GM18505 (cell line): ENCODE data around the gene ARHGAP42.
A peak's percentile ranks its signal among the peaks of the same experiment; 100 is the strongest.

Experiments used
- ATAC-seq: cut with Tn5 transposase; IDR thresholded peaks from one replicate; pipeline ENCODE4 v1.9.1; 2021; ENCODE audit not compliant: unreplicated experiment
- POLR2A ChIP-seq: IDR thresholded peaks from 4 replicates; pipeline ENCODE4 v1.6.1; 2011; ENCODE audit warnings: borderline replicate concordance; ENCODE audit not compliant: insufficient read depth, insufficient read length; ENCODE audit errors: extremely low read depth

ARHGAP42 gene

DNA sequence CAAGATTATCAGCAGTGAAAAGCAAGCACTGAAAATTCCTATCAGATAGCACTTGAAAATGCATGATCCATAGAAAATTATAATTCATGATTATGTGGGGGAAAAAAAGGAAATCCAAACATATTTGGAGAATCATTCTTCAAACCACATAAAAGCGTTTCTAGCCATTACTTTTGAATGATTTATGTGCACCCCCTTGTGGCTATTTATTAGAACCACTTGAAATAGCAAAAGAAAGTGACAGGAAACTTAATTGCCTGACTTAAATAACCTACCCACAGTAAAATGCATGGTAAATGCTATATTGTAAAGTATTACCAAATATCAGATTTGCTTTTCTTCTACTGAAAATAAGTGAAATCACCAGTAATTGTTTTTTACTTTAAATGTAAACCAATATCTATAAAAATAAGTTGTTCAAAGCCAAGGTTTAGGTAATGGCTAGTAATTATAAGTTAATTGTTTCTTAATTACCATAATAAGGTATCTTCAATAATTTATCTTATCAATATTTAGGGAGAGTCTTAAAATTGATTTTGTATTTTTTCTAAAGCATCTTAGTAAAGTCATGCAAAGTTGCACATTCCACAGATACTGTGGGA lies 168.5 kb downstream of the ARHGAP42 start:
- no peak for TF ChIP-seq POLR2A
- peak; percentile 59 for ATAC-seq

DNA sequence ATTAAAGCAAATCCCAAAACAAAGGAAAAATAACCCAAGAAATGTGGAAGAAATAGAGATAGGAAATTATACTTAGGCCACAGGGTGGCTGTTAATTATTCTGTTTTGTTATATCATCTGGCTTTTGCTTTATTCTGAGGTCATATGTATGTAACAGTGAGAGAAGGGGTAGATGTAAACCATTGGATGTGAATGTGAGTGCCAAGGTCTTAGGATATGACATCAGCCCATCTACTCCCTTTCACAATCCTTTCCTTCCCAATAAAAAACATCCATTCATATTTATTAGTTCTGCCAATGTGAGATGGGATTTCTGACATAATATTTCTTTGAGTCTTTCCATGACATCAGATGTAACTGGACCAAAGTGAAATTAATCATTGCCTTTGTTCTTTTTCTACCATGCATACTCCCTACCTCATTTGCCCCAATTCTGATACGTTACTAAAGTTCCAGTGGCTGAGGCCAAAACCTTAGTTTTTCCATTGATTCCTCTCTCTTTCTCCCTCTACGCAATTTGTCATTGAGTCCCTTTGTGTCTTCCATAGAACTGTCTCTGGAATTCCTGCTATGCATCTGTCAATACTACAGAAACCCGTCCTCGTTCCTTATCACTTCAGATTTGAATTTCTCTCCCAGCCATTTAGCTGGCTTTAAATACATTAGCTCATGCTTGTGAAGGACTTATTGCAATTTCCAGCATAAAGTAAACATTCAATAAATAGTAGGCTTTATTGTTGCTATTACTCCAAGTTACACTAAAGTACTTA lies 170.3 kb downstream of the ARHGAP42 start:
- no peak for ATAC-seq
- no peak for TF ChIP-seq POLR2A

DNA sequence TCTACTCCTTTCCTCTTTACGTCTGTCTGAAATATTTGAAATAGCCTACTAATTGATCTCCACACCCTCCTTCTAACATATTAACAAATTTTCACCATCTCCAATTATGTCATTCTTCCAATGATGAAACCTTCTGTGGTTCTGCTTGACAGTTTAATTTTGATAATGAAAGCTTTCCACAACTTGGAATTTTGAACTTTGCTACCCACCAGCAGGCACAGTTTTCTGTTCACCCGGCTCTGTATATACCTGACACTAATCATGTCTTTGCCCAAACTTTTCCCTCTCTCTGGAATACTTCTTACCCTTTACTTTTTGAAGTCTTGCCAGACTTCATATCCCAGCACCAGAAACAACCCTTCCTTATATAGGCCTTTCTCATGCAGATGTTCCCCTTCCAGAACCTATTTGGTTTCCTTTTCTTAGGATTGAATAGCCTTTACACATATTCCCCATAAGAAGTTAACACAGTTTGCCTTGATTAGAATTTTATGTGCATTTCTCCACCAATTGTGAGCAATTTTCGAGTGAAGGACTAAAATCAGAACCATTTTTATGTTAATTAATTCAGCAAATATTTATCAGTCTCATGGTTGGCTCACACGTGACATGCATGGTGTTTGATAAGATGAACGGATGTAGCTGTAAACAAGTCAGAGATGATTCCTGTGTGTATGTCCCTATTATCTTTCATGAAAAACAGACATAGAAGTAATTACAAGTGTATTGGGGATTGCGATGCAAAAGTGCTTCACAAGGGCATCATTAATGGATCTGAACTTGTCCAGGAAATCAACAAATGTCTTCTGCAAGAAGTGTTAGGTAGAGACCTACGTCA lies 173.4 kb downstream of the ARHGAP42 start:
- ATAC-seq = no peak
- TF ChIP-seq POLR2A = no peak

DNA sequence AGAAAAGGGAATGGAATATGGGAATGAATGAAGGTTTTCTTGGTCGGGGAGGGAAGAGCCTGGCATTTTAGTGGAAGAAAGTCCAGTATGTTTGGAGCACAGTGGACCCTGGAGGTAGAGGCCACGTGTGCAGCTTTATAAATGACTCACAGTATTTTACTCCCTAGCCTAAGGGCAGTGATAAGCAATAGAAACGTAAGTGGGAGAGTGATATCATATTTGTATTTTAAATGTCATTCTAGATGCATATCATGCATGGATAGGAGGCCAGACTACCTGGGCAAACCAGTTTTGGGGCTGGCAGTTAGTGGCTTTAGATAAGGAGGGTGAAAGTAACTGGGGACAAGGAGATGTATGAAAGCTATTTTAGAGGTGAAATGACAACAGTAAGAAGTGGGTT lies 174.1 kb downstream of the ARHGAP42 start:
- TF ChIP-seq POLR2A = no peak
- ATAC-seq = no peak

GRCh38 chr11:100863080-100863581 lies 176.0 kb downstream of the ARHGAP42 start:
- TF ChIP-seq POLR2A = no peak
- ATAC-seq = peak; percentile 67

DNA sequence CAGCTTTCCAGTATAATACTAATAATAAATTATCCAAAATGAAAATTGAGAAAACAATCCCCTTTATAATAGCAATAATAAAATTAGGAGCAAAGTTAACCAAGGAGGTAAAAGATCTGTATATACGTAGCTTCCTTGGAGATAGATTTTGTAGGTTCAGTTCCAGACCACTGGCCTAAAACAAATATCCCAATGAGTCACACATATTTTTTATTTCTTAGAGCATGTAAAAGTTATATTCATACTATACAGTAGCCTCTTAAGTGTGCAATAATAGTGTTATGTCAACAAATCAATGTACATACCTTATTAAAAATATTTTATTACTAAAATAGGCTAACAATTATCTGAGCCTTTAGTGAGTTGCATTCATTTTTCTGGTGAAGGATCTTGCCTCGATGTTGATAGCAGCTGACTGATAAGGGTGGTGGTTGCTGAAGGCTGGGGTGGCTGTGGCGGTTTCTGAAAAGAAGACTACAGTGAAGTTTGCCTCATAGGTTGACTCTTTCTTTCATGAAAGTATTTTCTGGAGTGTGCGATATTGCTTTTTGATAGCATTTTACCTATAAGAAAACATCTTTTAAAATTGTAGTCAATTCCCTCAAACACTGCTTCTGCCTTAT lies 178.5 kb downstream of the ARHGAP42 start:
- ATAC-seq = no peak
- no peak for TF ChIP-seq POLR2A

GRCh38 chr11:100866453-100866852 lies 179.4 kb downstream of the ARHGAP42 start:
- no peak for ATAC-seq
- no peak for TF ChIP-seq POLR2A

GRCh38 chr11:100867606-100868005 lies 180.5 kb downstream of the ARHGAP42 start:
- ATAC-seq = no peak
- TF ChIP-seq POLR2A = no peak

- no peak for ATAC-seq
- TF ChIP-seq POLR2A = no peak
Observed at GRCh38 chr11:100869328-100869727, 182.2 kb downstream of the ARHGAP42 start.

- no peak for ATAC-seq
- no peak for TF ChIP-seq POLR2A
Observed at GRCh38 chr11:100870138-100870537, 183.1 kb downstream of the ARHGAP42 start.

DNA sequence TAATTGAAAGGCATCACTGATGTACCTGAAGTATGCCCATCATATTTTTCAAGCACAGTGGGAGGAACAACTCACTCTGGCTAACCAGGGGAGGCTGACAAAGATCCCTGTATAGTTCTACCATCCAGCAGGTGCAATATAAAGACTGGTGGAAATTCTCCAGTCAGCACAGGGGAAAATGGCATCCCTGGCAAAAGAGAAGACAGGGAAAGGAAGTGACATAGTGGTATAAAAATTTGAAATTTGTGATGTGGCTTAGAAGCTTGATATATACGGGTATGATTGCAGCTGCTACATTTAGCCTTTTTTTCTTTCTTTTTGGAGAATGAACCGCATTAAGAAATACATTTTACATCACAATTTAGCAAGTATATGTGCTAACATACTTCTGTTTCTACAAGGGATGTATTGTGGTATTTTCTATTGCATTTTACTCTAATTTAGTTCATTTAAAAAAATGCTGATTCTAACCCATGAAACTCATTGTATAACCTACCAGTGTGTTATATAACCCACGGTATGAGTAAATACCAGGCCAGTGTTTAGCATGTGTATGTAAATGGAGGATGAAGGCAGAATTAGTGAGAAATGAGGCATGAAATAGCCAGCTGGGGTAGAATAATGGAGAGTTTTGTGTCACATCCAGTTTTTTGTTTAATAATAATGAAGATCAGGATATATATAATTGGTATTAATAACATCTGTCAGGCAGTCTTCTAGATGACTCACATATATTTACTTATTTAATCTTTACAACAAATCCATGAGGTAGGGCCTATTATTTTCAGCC lies 186.1 kb downstream of the ARHGAP42 start:
- no peak for ATAC-seq
- TF ChIP-seq POLR2A = no peak

GRCh38 chr11:100874203-100874602 lies 187.1 kb downstream of the ARHGAP42 start:
- no peak for TF ChIP-seq POLR2A
- ATAC-seq = no peak
